Rectal smooth muscle tissue (tissue), 1 donor: ENCODE results near the gene LMAN2L.

Experiments used
- H3K27ac ChIP-seq: one replicate; pipeline ENCODE4 v1.7.0; 2013; ENCODE audit warnings: low read depth, low read length, inconsistent platforms
- H3K27me3 ChIP-seq: one replicate; pipeline ENCODE4 v1.7.0; 2013; ENCODE audit warnings: low read length; ENCODE audit not compliant: control insufficient read depth, insufficient read depth
- H3K36me3 ChIP-seq: one replicate; pipeline ENCODE4 v1.7.0; 2013; ENCODE audit warnings: low read length; ENCODE audit not compliant: control insufficient read depth, insufficient read depth
- H3K4me1 ChIP-seq: one replicate; pipeline ENCODE4 v1.7.0; 2013; ENCODE audit warnings: low read length; ENCODE audit not compliant: control insufficient read depth, insufficient read depth
- H3K4me3 ChIP-seq: one replicate; pipeline ENCODE4 v1.7.0; 2013; ENCODE audit warnings: low read length
- H3K9ac ChIP-seq: one replicate; pipeline ENCODE4 v1.7.0; 2013; ENCODE audit warnings: low read length

LMAN2L gene

DNA sequence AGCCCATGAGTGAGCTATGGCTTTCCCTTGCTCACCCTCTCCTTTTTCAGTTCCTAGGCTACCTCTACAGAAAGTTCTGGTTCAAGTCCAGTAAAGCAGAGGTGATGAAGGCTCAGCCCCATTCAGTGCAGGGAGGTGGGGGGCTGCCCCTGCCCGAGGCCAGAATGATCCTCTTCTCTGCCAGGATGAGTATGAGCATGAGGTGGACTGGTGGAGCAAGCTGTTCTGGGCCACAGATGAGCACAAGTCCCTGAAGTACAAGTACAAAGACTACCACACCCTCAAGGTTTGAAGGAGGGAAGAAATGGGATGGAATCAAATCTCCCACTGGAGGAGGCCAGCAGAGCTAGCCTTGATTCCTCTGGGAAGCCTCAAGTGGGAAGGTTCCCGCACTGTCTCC lies 42.4 kb downstream of the LMAN2L start:
- H3K4me3 ChIP-seq = no peak overlapping the region
- no peak overlapping the region for H3K27ac ChIP-seq

GRCh38 chr2:96695602-96696001 lies 44.3 kb downstream of the LMAN2L start:
- no peak overlapping the region for H3K4me3 ChIP-seq
- H3K36me3 ChIP-seq = no peaks in the 10 kb centered on the region
- H3K9ac ChIP-seq = no peak overlapping the region
- no peaks in the 10 kb centered on the region for H3K4me1 ChIP-seq
- H3K27me3 ChIP-seq = no peaks in the 10 kb centered on the region
- no peak overlapping the region for H3K27ac ChIP-seq

More for the DNA sequence above, 42.4 kb downstream of the LMAN2L start:
- Histone ChIP-seq H3K9ac (no peak overlapping the region), H3K36me3 (no peaks in the 10 kb centered on the region), H3K27me3 (no peaks in the 10 kb centered on the region), H3K4me1 (no peaks in the 10 kb centered on the region)

- no peaks in the 10 kb centered on the region for H3K36me3 ChIP-seq
- no peaks in the 10 kb centered on the region for H3K27me3 ChIP-seq
- no peak overlapping the region for H3K9ac ChIP-seq
- H3K4me1 ChIP-seq = no peaks in the 10 kb centered on the region
- no peak overlapping the region for H3K4me3 ChIP-seq
- no peak overlapping the region for H3K27ac ChIP-seq
Observed at GRCh38 chr2:96694816-96695455, 44.9 kb downstream of the LMAN2L start.

GRCh38 chr2:96694279-96694678 lies 45.6 kb downstream of the LMAN2L start:
- H3K9ac ChIP-seq = no peak overlapping the region
- no peaks in the 10 kb centered on the region for H3K36me3 ChIP-seq
- H3K4me1 ChIP-seq = no peaks in the 10 kb centered on the region
- no peak overlapping the region for H3K27ac ChIP-seq
- no peaks in the 10 kb centered on the region for H3K27me3 ChIP-seq
- no peak overlapping the region for H3K4me3 ChIP-seq

DNA sequence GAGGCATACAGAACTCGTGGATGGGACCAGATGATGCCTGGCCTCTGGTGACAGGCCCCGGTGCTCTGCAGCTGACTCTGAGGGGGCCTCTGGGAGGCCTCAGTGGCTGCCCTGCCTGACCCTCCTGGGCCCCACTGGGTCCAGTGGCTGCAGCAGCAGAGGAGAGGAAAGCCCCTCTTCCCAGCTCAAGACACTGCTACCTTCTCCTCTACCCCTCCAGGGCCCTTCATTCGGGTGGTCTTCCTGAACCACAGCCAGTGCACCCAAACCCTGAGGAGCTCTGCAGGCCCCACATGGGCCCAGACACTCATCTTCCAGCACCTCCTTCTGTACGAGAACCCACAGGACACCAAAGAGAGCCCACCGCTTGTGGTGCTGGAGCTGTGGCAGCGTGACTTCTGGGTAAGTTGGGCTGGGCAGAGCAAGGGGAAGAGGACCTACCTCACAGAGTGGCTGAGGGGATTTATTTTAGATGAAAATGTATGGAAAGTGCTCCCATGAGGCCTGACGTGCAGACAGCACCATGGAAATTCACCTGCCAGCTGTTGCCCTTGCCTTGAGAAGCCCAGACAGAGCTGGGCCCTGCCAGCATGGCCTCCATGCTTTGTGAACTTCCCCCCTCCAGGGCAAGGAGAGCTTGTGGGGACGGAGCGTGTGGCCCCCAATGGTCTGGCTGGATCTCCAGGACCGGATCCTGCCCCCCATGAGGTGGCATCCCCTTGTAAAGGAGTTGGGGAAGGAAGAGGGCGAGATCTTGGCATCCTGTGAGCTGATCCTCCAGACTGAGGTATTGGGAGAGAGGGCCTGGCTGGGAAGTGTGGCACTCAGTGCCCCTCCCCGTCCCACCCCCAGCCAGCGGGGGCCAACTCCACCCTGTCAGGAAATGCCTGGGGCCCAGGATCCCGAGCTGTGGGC lies 46.3 kb downstream of the LMAN2L start:
- Histone ChIP-seq H3K4me3 (no peak overlapping the region), H3K4me1 (no peaks in the 10 kb centered on the region), H3K9ac (no peak overlapping the region), H3K27ac (no peak overlapping the region), H3K36me3 (no peaks in the 10 kb centered on the region), H3K27me3 (no peaks in the 10 kb centered on the region)

DNA sequence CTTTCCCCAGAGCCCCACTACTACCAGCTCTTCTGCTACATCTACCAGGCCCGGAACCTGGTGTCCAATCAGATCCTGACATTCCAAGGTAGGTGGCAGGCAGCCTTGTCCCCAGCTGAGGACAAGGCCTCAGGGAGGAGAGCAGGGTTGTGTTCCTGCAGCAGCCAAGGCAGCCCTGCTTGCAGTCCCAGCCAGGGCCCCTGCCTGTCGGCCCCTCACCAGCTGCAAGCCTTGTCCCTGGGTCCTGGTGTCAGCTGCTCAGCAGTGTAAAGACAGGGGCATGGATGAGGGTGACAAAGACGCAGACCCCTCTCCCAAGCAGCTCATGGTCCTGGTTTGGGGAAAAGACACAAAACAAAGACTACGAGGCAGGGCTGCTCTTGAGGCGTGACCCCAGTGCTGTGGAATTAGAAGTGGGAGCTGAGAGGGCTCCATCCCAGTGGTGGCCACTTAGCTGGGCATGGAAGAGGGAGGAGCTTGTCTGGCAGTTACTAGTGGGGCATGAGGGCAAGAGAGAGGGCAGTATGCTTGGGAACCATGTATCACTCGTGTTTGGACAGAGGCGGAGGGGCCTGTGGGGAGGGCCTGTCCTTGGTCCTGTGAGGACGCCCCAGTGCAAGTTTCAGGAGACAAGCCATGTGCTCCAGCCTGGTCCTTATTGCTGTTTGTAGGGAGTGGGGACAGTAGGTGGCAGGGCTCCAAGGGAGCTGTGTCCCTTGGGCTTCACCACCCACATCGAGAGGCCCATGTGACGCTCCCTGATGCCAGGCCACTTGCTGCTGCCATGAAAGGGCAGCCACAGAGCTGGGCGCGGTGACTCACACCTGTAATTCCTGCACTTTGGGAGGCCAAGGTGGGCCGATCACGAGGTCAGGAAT lies 47.5 kb downstream of the LMAN2L start:
- Histone ChIP-seq H3K9ac (no peak overlapping the region), H3K27ac (no peak overlapping the region), H3K4me3 (no peak overlapping the region), H3K27me3 (no peaks in the 10 kb centered on the region), H3K36me3 (no peaks in the 10 kb centered on the region), H3K4me1 (no peaks in the 10 kb centered on the region)

DNA sequence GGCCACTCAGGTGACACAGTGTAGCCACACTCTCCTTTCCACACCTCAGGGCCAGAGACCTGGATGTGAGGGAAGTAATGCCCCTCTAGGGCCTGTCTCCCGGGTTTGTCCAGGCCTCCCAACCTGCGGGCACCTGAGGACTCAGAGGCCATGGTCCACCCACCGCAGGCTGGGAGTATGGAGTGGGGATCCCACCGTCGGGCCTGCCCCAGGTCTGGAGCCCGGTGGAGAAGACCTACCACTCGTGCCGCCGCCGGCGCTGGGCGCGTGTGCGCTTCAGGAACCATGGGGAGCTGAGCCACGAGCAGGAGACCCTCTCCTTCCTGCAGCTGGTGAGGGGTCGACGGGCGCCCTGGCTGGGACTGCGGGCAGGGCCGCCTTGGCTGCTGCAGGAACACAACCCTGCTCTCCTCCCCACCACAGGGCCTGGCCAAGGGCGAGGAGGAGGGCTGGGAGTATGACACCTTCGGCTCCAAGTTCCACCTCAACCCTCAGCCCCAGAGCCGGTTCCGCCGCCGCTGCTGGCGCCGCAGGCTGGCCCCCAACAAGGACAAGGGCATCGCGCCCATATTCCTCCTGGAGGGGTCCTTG lies 48.7 kb downstream of the LMAN2L start:
- no peak overlapping the region for H3K27ac ChIP-seq
- H3K27me3 ChIP-seq = no peaks in the 10 kb centered on the region
- no peak overlapping the region for H3K9ac ChIP-seq
- no peaks in the 10 kb centered on the region for H3K4me1 ChIP-seq
- H3K36me3 ChIP-seq = no peaks in the 10 kb centered on the region
- H3K4me3 ChIP-seq = no peak overlapping the region

- no peaks in the 10 kb centered on the region for H3K4me1 ChIP-seq
- no peak overlapping the region for H3K4me3 ChIP-seq
- H3K36me3 ChIP-seq = no peaks in the 10 kb centered on the region
- no peak overlapping the region for H3K27ac ChIP-seq
- no peaks in the 10 kb centered on the region for H3K27me3 ChIP-seq
- no peak overlapping the region for H3K9ac ChIP-seq
Observed at GRCh38 chr2:96690306-96691021, 49.4 kb downstream of the LMAN2L start.

DNA sequence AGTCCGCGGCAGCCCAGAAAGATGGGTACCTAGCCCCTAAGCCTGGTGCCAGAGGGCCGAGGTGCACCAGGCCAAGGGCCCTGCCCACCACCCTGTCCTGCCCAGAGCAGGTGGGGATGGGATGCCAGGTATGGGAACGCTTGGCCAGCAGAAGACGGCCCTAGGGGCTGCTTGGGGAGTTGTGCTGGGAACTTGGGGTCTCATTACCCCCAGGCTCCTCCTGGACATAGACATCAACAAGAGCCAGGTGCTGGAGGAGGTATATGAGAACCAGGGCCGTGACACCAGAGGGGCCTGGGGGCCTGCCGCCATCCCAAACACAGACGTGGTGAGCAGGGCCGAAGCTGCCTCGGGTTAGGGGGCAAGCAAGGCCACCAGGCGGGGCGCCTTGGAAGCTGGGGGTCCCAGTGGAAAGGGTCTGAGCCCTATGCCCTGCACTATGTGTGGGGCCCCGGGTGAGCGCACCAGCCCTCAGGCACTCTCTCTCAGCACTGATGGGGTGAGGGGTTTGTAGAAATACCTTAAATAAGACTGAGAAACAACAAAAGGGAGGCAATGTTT lies 50.4 kb downstream of the LMAN2L start:
- Histone ChIP-seq H3K4me1 (no peaks in the 10 kb centered on the region), H3K36me3 (no peaks in the 10 kb centered on the region), H3K27me3 (no peaks in the 10 kb centered on the region), H3K4me3 (no peak overlapping the region), H3K9ac (no peak overlapping the region), H3K27ac (no peak overlapping the region)

GRCh38 chr2:96688649-96689430 lies 51.0 kb downstream of the LMAN2L start:
- Histone ChIP-seq H3K27ac (no peak overlapping the region), H3K9ac (no peak overlapping the region)

More at GRCh38 chr2:96688649-96689430, 51.0 kb downstream of the LMAN2L start:
- H3K36me3 ChIP-seq = no peaks in the 10 kb centered on the region
- no peaks in the 10 kb centered on the region for H3K27me3 ChIP-seq
- no peaks in the 10 kb centered on the region for H3K4me1 ChIP-seq
- H3K4me3 ChIP-seq = no peak overlapping the region
